K562 (cell line): Measurements from ENCODE around the gene GON4L. TPM values are rescaled to one million over a fixed set of nuclear protein-coding genes. Genes with fewer than 3 reads are reported as not detected.

ENCODE experiments used
- CBX1 ChIP-seq: sonication (generic); IDR thresholded peaks from 2 replicates; pipeline ENCODE4 v1.6.1; 2016; ENCODE audit warnings: antibody characterized with exemption, low read depth, mild to moderate bottlenecking
- CEBPG ChIP-seq, 3 experiments: fragments of 200-800 bp in 1 of 3; sonication (Bioruptor generic) in 1 of 3; sonication (generic) in 1 of 3; formaldehyde crosslinking in 1 of 3; IDR thresholded peaks in 2 of 3; conservative IDR thresholded peaks in 1 of 3; 2 replicates each; pipeline versions ENCODE4 v1.6.1 to v1.8.0; 2016 to 2022; ENCODE audit warnings: missing compliant biosample characterization in 2 of 3, missing genetic modification characterization in 2 of 3, mild to moderate bottlenecking in 1 of 3, missing genetic modification reagents in 1 of 3
- CHCHD3 ChIP-seq: fragments of 250-450 bp; sonication (Bioruptor Pico); IDR thresholded peaks from 2 replicates; pipeline ENCODE4 v2.1.2; 2022; ENCODE audit warnings: mild to moderate bottlenecking
- CXXC5 ChIP-seq: fragments of 250-450 bp; sonication (Bioruptor Pico); IDR thresholded peaks from 2 replicates; pipeline ENCODE4 v1.8.0; 2022; ENCODE audit warnings: inconsistent platforms, mild to moderate bottlenecking, moderate library complexity
- DMBX1 ChIP-seq: fragments of 250-450 bp; sonication (Bioruptor Pico); IDR thresholded peaks from 2 replicates; pipeline ENCODE4 v1.8.0; 2022; ENCODE audit warnings: inconsistent platforms, mild to moderate bottlenecking, moderate library complexity, borderline replicate concordance
- ETS2 ChIP-seq: IDR thresholded peaks from 2 replicates; pipeline ENCODE4 v1.6.1; 2016; ENCODE audit warnings: borderline replicate concordance, missing genetic modification characterization, mild to moderate bottlenecking, moderate library complexity, missing compliant biosample characterization; ENCODE audit not compliant: poor library complexity, severe bottlenecking
- ILK ChIP-seq: fragments of 450-650 bp; IDR thresholded peaks from 2 replicates; pipeline ENCODE4 v1.6.1; 2016; ENCODE audit warnings: missing genetic modification characterization, low read depth, mild to moderate bottlenecking, missing compliant biosample characterization, moderate library complexity, borderline replicate concordance
- JUND ChIP-seq, 2 experiments: IDR thresholded peaks; 2 replicates in 1 of 2; 3 replicates in 1 of 2; pipeline ENCODE4 v1.6.1; 2011; ENCODE audit warnings: borderline replicate concordance in 2 of 2, low read depth in 2 of 2, low read length in 2 of 2, improper control_type of control experiment in 1 of 2, missing biosample characterization in 1 of 2, missing genetic modification characterization in 1 of 2, missing genetic modification reagents in 1 of 2
- PRMT5 ChIP-seq: sonication (generic); formaldehyde crosslinking; IDR thresholded peaks from 2 replicates; pipeline ENCODE4 v1.5.0; 2020; ENCODE audit warnings: missing genetic modification reagents
- ZKSCAN8 ChIP-seq: fragments of 200-800 bp; sonication (Bioruptor generic); IDR thresholded peaks from 2 replicates; pipeline ENCODE4 v1.6.1; 2016; ENCODE audit warnings: missing genetic modification characterization, missing compliant biosample characterization
- ZNF140 ChIP-seq: fragments of 250-450 bp; sonication (Bioruptor Pico); IDR thresholded peaks from 2 replicates; pipeline ENCODE4 v1.8.0; 2021; ENCODE audit warnings: moderate library complexity, mild to moderate bottlenecking, inconsistent platforms
- ZNF445 ChIP-seq: fragments of 250-450 bp; sonication (Bioruptor Pico); IDR thresholded peaks from 2 replicates; pipeline ENCODE4 v1.4.0; 2020; ENCODE audit warnings: low read depth, mild to moderate bottlenecking, moderate library complexity
- ZNF589 ChIP-seq: fragments of 200-800 bp; sonication (Bioruptor generic); IDR thresholded peaks from 2 replicates; pipeline ENCODE4 v1.6.1; 2016; ENCODE audit warnings: low read depth, missing genetic modification characterization, missing compliant biosample characterization
- ZNF785 ChIP-seq: fragments of 250-450 bp; sonication (Bioruptor Pico); IDR thresholded peaks from 2 replicates; pipeline ENCODE4 v1.4.0; 2020; ENCODE audit warnings: mild to moderate bottlenecking
- polyA plus RNA-seq, 8 experiments: library from polyadenylated mRNA; depleted of rRNA in 4 of 8; stranded (reverse) in 5 of 8; unstranded in 3 of 8; fragments of >200 nt; fragmentation: Nextera tagmentation in 2 of 8; fragmentation: Illumina TruSeq in 1 of 8; extraction: Ambion mirVana in 2 of 8; extraction: Trizol in 1 of 8; gene quantifications; 2 replicates each; pipeline versions ENCODE4 v1.2.1 to v1.2.3, GENCODE V29; 2011 to 2014; ENCODE audit warnings: inconsistent platforms in 1 of 8, missing spikeins in 1 of 8
- total RNA-seq, 7 experiments: library from RNA; depleted of rRNA in 6 of 7; stranded (reverse); fragments of >200 nt in 6 of 7; fragmentation: Illumina TruSeq in 2 of 7; extraction: Trizol in 2 of 7; gene quantifications; 2 replicates each; pipeline versions ENCODE4 v1.2.1 to v1.2.3, GENCODE V29; 2011 to 2021; ENCODE audit warnings: low replicate concordance in 1 of 7
- TF ChIP-seq, protein P1 (sequence below), 2 experiments: fragments of 450-650 bp in 1 of 2; sonication (generic) in 1 of 2; formaldehyde crosslinking in 1 of 2; IDR thresholded peaks in 1 of 2; conservative IDR thresholded peaks in 1 of 2; 2 replicates each; pipeline versions ENCODE4 v1.6.1 to v1.8.1; 2016 to 2023; ENCODE audit warnings: mild to moderate bottlenecking in 2 of 2, moderate library complexity in 2 of 2, inconsistent platforms in 1 of 2, missing genetic modification reagents in 1 of 2
- TF ChIP-seq, protein P2 (sequence below): fragments of 250-450 bp; sonication (Bioruptor Pico); IDR thresholded peaks from 2 replicates; pipeline ENCODE4 v1.4.0; 2020; ENCODE audit warnings: mild to moderate bottlenecking, moderate library complexity
- TF ChIP-seq, protein P3 (sequence below): sonication (generic); formaldehyde crosslinking; IDR thresholded peaks from 2 replicates; pipeline ENCODE4 v1.8.0; 2022; ENCODE audit warnings: missing genetic modification reagents, mild to moderate bottlenecking, moderate library complexity, borderline replicate concordance
- TF ChIP-seq, protein P4 (sequence below): fragments of 450-650 bp; IDR thresholded peaks from 2 replicates; pipeline ENCODE4 v1.6.1; 2016
- TF ChIP-seq, protein P5 (sequence below): sonication (generic); formaldehyde crosslinking; IDR thresholded peaks from 2 replicates; pipeline ENCODE4 v1.8.0; 2022; ENCODE audit warnings: mild to moderate bottlenecking, missing genetic modification reagents

Gene GON4L
- total and polyA plus RNA-seq, 9 of the 15 experiments (the other 6 are each of a cell fraction or from before 2014, with no cell fraction given): 20.2 to 47.4 (median 33.6) TPM

DNA sequence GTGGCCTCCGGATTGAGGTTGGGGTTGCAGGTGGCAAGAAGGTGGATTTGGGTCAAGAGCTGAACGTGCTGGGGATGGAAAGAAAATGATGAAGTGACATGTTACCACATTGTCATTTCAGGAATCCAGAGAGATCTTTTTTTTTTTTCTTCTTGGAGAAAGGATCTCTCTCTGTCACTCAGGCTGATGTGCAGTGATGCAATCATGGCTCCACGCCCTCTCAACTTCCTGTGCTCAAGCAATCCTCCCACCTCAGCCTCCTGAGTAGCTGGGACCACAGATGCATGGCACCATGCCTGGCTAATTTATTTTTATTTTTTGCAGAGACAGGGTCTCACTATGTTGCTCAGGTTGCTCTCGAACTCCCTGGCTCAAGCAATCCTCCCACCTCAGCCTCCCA lies 80.6 kb downstream of the GON4L start (continued):
- no peak for TF ChIP-seq CBX1
- no peak for TF ChIP-seq ZKSCAN8 (CRISPR knock-in tag)
- TF ChIP-seq, protein P1, sequence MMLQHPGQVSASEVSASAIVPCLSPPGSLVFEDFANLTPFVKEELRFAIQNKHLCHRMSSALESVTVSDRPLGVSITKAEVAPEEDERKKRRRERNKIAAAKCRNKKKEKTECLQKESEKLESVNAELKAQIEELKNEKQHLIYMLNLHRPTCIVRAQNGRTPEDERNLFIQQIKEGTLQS (IDR thresholded peaks at IDR 0.05): peak; percentile 94
- TF ChIP-seq, protein P1 (CRISPR knock-in tag; conservative IDR thresholded peaks at IDR 0.05): no peak
- no peak for TF ChIP-seq ZNF445
- no peak for TF ChIP-seq ILK (tag)
- no peak for TF ChIP-seq ETS2 (tag)
- peak; percentile 42; the same call in 1 of the 2 replicates for TF ChIP-seq CXXC5 (CRISPR knock-in tag)
- no peak for TF ChIP-seq CHCHD3
- TF ChIP-seq, protein P2, sequence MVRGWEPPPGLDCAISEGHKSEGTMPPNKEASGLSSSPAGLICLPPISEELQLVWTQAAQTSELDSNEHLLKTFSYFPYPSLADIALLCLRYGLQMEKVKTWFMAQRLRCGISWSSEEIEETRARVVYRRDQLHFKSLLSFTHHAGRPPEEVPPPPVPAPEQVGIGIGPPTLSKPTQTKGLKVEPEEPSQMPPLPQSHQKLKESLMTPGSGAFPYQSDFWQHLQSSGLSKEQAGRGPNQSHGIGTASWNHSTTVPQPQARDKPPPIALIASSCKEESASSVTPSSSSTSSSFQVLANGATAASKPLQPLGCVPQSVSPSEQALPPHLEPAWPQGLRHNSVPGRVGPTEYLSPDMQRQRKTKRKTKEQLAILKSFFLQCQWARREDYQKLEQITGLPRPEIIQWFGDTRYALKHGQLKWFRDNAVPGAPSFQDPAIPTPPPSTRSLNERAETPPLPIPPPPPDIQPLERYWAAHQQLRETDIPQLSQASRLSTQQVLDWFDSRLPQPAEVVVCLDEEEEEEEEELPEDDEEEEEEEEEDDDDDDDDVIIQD: no peak
- peak; percentile 43; the same call in 1 of the 2 replicates for TF ChIP-seq DMBX1 (CRISPR knock-in tag)
- peak; percentile 92 for TF ChIP-seq CEBPG (CRISPR knock-in tag; IDR thresholded peaks at IDR 0.05)
- TF ChIP-seq CEBPG (tag; conservative IDR thresholded peaks at IDR 0.05 in 1 of 2, IDR thresholded peaks at IDR 0.05 in 1 of 2): peak; percentile 84 to 96
- TF ChIP-seq, protein P3, sequence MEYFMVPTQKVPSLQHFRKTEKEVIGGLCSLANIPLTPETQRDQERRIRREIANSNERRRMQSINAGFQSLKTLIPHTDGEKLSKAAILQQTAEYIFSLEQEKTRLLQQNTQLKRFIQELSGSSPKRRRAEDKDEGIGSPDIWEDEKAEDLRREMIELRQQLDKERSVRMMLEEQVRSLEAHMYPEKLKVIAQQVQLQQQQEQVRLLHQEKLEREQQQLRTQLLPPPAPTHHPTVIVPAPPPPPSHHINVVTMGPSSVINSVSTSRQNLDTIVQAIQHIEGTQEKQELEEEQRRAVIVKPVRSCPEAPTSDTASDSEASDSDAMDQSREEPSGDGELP: no peak
- TF ChIP-seq, protein P4, sequence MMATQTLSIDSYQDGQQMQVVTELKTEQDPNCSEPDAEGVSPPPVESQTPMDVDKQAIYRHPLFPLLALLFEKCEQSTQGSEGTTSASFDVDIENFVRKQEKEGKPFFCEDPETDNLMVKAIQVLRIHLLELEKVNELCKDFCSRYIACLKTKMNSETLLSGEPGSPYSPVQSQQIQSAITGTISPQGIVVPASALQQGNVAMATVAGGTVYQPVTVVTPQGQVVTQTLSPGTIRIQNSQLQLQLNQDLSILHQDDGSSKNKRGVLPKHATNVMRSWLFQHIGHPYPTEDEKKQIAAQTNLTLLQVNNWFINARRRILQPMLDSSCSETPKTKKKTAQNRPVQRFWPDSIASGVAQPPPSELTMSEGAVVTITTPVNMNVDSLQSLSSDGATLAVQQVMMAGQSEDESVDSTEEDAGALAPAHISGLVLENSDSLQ: peak; percentile 94
- TF ChIP-seq, protein P5, sequence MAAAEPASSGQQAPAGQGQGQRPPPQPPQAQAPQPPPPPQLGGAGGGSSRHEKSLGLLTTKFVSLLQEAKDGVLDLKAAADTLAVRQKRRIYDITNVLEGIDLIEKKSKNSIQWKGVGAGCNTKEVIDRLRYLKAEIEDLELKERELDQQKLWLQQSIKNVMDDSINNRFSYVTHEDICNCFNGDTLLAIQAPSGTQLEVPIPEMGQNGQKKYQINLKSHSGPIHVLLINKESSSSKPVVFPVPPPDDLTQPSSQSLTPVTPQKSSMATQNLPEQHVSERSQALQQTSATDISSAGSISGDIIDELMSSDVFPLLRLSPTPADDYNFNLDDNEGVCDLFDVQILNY (CRISPR knock-in tag): no peak
- peak; percentile 56; the same call in 1 of the 2 replicates for TF ChIP-seq JUND (IDR thresholded peaks at IDR 0.05; ENCODE audit: borderline replicate concordance, low read depth, low read length)
- TF ChIP-seq JUND (tag; IDR thresholded peaks at IDR 0.05; ENCODE audit: borderline replicate concordance, low read depth, low read length): no peak
- no peak for TF ChIP-seq ZNF140 (CRISPR knock-in tag)
- TF ChIP-seq ZNF589 (CRISPR knock-in tag): 0 out of 2 replicates have a peak, but pooled peaks have one; percentile 38
- TF ChIP-seq ZNF785 (CRISPR knock-in tag): no peak
- no peak for TF ChIP-seq PRMT5 (CRISPR knock-in tag)
